Thyroid gland (tissue), 4 donors: ENCODE data around the gene PTEN.
"Not testable (repeated sequence)": the region's sequence is repeated elsewhere in the genome, so short reads cannot be mapped to it uniquely, and the experiment has no call there.

Experiments used
- CTCF ChIP-seq, 6 experiments: fragments of 200-600 bp in 3 of 6; fragments of 450-650 bp in 3 of 6; sonication (generic) in 3 of 6; IDR thresholded peaks; one replicate each; pipeline ENCODE4 v1.5.1; 2016 to 2019; ENCODE audit warnings: antibody characterized with exemption in 6 of 6, mild to moderate bottlenecking in 2 of 6, inconsistent platforms in 1 of 6, moderate library complexity in 1 of 6
- POLR2A ChIP-seq, 2 donors: fragments of 450-650 bp; IDR thresholded peaks; one replicate each; pipeline ENCODE4 v1.6.1; 2017; ENCODE audit warnings: antibody characterized with exemption in 2 of 2, mild to moderate bottlenecking in 2 of 2, moderate library complexity in 1 of 2

DNA sequence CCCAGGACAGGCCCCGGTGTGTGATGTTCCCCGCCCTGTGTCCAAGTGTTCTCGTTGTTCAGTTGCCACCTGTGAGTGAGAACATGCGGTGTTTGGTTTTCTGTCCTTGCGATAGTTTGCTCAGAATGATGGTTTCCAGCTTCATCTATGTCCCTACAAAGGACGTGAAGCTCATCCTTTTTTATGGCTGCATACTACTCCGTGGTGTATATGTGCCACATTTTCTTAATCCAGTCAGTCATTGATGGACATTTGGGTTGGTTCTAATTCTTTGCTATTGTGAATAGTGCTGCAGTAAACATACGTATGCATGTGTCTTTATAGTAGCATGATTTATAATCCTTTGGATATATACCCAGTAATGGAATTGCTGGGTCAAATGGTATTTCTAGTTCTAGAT is 34.5 kb downstream of the PTEN start:
- TF ChIP-seq CTCF, POLR2A (IDR thresholded peaks at IDR 0.05): not testable (repeated sequence)
